ENCODE data around the gene ITGA3.

The ITGA3 gene

GRCh38 chr17:50072925-50073324 lies 17.0 kb downstream of the ITGA3 start:
- DNase-seq, result no peak

DNA sequence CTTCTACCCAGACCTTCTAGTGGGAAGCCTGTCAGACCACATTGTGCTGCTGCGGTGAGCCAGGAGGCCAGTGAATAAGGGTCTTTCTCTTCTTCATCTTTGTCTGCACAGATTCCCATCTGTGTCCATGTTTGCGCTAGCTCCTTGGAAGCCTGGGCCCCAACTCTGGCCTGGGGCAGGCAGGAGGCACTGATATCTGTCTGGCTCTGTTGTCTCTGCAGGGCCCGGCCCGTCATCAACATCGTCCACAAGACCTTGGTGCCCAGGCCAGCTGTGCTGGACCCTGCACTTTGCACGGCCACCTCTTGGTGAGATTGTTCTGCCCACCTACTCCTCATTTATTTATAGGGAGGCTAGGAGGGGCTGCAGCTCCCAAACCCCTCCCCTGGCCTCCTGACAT lies 18.3 kb downstream of the ITGA3 start:
- no peak for DNase-seq

- DNase-seq, result no peak
These were observed 19.6 kb downstream of the ITGA3 start for GRCh38 chr17:50075446-50076032.

DNA sequence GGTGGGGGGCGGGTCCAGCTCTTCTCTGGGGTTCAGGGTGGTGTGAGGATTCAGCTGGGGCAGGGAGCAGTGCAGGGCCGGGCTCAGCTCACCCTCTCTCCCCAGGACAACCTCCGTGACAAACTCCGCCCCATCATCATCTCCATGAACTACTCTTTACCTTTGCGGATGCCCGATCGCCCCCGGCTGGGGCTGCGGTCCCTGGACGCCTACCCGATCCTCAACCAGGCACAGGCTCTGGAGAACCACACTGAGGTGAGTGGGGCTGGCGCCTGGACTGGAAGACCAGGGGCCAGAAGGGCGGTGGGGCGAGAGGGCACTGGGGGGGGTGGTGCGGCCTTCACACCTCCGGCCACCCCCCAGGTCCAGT lies 20.3 kb downstream of the ITGA3 start:
- no peak for DNase-seq

DNA sequence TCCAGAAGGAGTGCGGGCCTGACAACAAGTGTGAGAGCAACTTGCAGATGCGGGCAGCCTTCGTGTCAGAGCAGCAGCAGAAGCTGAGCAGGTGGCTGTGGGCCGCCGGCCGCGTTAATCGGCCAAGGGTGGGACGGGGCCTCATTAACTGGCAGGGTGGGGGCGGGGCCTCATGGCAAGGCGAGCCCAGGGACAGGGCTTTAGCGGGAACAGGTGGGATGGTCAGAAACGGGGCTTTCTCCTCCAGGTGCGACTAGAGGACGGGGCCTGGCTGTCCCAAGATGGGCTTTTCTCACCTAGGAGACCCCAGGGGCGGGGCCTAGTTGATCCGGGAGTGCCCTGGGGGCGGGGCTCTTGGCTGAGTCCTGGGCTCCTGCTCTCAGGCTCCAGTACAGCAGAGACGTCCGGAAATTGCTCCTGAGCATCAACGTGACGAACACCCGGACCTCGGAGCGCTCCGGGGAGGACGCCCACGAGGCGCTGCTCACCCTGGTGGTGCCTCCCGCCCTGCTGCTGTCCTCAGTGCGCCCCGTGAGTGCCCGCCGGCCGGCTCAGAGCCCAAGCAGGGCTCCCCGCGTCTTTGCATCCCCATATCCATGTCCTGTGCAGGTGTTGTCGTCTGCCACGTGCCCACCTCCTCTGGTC lies 20.8 kb downstream of the ITGA3 start:
- DNase-seq, result no peak

DNA sequence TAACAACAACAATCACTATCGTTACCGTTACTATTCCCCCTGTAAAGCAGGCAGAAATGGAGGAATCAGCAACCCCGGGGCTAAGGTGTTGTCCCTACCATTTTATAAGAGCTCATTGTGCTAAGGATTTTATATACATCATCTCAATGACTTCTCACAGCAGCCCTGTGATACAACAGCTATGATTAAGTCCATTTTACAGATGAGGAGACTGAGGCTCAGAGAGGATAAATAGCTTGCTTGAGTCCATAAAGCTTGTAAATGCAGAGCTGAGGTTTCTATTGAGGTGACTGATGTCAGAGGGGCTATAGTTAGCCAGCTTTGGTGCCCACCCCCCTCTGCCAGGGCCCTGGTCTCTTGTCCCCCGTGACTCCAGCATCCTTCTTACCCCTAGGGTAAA lies 22.5 kb downstream of the ITGA3 start:
- DNase-seq, result no peak

DNA sequence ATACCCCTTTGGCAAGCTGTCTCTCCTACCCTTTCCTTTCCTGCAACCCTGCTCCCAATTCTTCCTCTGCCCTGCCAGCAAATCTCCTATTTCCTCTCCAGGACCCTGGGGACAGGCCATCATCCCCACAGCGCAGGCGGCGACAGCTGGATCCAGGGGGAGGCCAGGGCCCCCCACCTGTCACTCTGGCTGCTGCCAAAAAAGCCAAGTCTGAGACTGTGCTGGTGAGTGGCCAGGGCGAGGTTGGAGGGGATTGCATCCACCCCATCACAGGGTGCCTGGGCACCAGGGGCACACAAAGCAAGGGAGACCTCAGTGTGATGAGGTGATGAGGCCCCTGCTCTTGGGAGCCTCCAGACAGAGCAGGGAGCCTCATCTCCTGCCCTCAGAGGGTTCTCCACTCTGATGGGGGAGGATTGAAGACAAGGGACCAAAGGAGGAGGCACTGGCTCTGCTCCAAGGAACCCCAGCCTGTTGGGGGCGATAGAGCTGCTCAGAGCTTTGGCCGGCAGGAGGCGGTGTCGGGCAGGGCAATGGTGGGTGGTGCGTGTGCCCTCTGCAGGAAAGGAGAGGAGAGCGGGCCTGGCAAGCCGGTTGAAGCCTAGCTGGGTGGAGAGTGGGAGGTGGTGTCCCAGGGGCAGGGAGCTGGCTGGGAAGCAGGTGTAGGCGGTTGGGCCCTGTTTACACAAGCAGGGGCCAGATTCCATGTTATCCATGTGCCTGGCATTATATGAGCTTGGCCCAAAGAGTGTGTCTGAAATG lies 23.6 kb downstream of the ITGA3 start:
- DNase-seq, result no peak

GRCh38 chr17:50080096-50080480 lies 24.2 kb downstream of the ITGA3 start:
- DNase-seq, result no peak

DNA sequence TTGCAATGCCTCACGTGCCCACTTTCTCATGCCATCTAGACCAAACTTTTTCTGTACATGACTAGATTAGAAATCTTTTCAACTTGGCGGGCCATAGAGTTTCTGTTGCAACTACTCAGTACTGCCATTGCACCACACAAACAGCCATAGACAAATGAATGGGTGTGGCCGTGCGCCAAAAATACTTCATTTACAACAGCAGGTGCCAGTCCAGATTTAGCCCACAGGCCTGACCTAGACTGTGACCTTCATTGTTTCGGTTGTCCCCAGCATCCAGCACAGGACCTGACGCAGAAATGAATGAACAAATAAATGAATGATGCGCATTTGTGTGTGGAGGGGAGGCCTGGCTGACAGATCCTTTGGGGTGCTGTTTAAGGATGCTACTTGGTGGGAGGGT lies 24.9 kb downstream of the ITGA3 start:
- no peak for DNase-seq

- no peak for DNase-seq
These were observed 25.8 kb downstream of the ITGA3 start for GRCh38 chr17:50081757-50082156.

GRCh38 chr17:50087246-50087911 lies 31.5 kb downstream of the ITGA3 start:
- no peak for DNase-seq

DNA sequence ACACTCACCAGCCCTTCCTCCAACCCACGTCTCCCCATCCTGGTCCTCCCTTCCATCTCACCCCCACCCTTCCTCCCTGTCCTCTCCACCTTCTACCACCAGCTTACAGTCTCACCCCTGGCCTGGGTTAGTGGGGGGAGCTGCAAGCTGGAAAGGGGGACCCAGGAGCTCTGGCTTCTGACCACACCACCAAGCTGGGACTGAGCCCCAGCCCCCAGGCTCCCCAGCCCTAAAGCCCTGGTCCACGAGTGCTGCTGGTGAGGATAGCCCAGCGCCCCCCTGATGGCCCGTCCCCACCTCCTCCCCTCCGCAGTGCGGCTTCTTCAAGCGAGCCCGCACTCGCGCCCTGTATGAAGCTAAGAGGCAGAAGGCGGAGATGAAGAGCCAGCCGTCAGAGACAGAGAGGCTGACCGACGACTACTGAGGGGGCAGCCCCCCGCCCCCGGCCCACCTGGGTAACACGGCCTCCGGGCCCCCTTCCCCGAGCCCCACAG lies 32.0 kb downstream of the ITGA3 start:
- DNase-seq, result no peak

GRCh38 chr17:50088952-50089825 lies 33.3 kb downstream of the ITGA3 start:
- no peak for DNase-seq

DNA sequence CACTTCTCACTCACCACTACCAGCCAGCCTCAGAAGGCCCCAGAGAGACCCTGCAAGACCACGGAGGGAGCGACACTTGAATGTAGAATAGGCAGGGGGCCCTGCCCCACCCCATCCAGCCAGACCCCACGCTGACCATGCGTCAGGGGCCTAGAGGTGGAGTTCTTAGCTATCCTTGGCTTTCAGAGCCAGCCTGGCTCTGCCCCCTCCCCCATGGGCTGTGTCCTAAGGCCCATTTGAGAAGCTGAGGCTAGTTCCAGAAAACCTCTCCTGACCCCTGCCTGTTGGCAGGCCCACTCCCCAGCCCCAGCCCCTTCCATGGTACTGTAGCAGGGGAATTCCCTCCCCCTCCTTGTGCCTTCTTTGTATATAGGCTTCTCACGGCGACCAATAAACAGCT lies 34.2 kb downstream of the ITGA3 start:
- DNase-seq, result no peak

- no peak for DNase-seq
These were observed 35.3 kb downstream of the ITGA3 start for GRCh38 chr17:50090971-50091917.

GRCh38 chr17:50091918-50092285 lies 36.0 kb downstream of the ITGA3 start:
- no peak for DNase-seq

DNA sequence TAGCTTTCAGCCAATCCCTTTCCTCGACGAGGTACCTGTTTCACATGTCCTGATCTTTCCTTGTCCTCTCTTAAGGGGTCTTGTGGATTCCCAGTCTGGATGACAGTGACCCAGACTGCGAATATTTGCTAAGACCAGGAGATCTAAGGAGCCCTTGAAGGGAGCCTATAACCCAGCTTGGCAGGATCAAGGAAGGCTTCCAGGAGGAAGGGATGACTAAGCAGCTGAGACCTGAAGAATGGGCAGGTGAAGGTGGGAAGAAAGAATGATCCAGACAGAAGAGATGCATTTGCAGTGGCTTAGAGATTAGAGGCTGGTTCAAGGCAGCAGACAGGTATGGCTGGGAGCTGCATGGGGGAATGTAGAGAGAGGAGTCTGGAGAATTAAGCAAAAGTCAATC lies 37.3 kb downstream of the ITGA3 start:
- no peak for DNase-seq

DNA sequence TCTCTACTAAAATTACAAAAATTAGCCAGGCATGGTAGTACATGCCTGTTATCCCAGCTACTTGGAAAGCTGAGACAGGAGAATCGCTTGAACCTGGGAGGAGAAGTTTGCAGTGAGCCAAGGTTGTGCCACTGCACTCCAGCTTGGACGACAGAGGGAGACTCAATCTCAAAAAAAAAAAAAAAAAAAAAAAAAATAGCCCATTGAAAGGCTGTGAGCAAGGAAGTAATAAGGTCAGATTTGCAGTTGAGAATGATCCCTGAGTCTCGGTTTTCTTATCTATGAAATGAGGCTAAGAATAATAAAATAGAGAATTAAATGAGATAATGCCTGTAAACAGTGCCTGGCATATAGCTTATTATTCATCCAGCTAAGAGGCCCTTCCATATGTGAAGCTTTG lies 37.9 kb downstream of the ITGA3 start:
- DNase-seq, result no peak

DNA sequence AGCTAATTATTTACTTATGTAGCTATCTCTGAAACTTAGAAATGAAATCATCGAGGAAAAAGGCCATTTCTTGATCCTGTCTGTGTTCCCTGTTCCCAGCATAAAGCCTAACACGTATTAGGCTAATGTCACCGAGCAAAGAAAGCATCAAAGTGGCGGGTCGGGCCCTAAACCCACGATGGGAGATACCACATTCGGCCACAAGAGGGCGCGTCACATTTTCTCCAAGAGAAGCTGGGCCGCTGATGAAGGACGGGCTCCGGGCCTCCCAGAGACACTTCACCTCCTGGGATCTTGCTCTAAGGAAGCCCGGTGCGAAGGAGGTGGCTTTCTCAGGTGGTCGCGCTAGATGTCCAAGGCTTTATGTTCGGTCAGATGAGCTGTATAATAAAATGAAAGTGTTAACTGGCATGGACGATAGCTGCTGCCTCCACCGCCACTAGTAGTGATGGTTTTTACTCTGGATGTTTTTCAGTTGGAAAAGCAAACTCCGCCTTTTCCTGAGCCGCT lies 38.4 kb downstream of the ITGA3 start:
- DNase-seq, result peak; percentile 73

DNA sequence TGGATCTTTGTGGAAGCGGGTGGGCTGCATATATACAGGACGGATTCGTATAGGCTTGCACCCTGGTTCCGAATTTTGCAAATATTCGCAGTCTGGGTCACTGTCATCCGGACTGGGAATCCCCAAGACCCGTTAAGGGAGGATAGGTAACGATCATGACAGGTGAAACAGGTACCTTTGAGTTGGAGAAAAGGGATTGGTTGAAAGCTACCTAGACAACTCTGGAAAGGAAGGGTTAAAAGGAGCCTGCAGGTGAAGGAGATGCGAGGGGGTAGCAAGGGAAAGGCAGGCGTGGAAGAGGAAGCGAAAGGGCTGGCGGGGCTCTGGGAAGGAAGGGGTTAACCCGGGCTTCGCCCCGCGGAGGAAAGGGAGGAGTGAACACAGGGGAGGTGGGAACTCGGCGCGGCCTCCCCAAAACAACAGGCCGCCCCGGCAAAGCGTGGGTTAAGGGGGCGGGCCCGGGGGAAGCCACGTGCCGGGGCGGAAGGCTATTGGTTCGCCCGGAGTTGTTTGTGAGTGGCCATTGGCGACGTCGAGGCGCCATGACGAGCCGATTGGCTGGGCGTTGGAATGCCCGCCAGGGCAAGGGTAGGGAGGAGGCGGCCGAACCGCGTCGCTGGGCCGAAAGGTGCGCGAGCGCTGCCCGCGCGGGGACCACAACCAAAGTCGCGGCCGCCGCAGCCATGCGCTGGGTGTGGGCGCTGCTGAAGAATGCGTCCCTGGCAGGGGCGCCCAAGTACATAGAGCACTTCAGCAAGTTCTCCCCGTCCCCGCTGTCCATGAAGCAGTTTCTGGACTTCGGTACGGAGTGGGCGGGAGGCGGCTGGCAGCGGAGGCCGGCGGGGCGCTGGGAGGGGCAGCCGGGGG lies 39.1 kb downstream of the ITGA3 start, which contains the start of gene PDK2:
Gene PDK2, plus strand, starts transcription at position 599 of the 867 bp plus-strand sequence. Its CDS starts 85 bp downstream, at position 684.
- DNase-seq, result peak; percentile 83
